GM04504 (cell line): ENCODE results near the gene TBC1D16.

Experiments used
- DNase-seq: peaks from one replicate; pipeline ENCODE4 v3.0.0-alpha.2; 2012; ENCODE audit warnings: low read depth

Gene TBC1D16

DNA sequence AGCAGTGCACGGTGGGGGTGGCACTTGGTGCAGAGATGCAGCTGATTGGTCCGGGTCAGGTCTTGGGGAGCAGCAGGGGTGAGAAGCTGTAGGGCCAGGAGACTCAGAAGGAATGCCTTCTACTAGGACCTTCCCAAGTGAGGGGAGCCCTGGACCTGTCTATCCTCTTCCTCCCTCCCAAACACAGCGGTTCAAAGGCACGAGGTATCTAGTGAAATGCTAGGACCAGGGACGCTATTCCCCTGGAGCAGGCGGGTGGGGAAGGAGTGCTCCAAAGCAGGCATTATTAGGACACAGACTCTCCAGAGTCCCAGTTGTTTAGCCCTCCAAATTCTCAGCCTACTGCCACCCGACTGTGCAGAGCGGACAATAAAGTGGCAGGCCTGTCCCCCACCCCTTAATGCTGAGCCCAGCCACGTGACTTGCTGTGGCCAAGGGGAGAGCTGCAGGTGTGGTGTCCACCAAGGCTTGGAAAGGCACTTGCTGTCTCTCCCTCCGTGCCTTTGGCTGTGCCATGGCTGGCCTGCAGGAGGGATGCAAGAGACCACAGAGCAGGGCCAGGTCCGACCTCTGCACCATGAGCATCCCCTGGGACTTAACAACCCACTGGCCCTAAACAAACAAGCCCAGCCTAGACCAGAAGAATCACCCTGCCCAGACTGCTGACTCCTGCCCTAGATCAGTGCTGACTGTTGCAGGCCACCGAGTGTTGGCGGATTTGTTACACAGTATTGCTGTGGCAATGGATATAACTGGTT is 97.2 kb downstream of the TBC1D16 start:
- DNase-seq, result no peak

- peak; percentile 28 for DNase-seq
These were observed 98.0 kb downstream of the TBC1D16 start for GRCh38 chr17:79937391-79938335.

DNA sequence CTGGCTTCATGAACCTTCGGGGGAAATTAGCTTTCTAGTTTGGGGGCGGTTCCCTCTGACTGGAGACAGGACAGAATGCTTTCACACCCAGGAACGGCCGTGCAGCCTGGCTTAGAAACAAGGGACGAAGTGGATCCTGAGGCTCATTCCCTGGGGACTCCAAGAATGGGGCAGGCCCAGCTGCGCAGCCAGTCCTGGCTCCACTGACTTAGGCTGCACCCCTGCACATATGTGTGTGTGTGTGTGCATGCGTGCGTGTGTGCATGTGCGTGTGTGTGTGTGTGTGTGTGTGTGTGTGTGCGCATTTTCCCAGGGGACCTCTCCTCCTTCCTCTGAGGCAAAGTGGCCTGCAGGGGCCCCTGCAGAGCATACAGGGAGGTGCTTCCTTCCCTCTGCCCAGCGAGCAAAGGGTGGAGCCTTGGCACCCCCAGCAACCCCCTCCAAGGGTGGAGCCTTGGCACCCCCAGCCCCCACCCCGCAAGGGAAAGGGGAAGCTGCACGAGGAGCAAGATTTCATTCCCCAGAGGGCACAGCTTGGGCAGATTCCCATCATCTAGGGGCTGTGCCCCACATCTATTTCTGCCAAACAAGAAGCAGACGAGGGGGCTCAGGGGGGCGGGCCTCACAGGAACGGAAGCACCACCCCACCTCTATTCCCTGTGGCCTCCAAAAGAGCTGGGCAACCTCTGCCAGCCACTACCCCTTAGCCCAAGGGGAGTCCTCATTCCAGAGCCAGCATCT is 98.9 kb downstream of the TBC1D16 start:
- DNase-seq, result no peak

GRCh38 chr17:79936050-79936449 is 99.6 kb downstream of the TBC1D16 start:
- DNase-seq, result no peak

- DNase-seq, result no peak
These were observed 100.3 kb downstream of the TBC1D16 start for GRCh38 chr17:79935197-79935885.

DNA sequence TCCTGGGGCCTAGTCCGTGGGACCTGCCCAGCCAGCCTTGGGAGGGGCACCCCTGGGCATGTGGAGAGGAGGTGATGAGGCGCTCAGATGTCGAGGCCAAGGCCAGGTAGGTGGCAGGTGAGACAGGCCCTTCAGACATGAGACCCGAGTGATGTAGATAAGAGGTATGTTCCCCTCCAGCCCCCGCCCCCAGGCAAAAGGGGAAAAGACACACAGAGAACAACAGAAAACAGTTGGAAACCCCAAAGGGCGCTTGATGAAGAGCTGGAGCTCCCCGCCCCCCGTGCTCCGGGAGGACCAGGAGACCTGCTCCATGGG is 101.1 kb downstream of the TBC1D16 start:
- DNase-seq, result no peak

- no peak for DNase-seq
These were observed 101.6 kb downstream of the TBC1D16 start for GRCh38 chr17:79933863-79934652.

DNA sequence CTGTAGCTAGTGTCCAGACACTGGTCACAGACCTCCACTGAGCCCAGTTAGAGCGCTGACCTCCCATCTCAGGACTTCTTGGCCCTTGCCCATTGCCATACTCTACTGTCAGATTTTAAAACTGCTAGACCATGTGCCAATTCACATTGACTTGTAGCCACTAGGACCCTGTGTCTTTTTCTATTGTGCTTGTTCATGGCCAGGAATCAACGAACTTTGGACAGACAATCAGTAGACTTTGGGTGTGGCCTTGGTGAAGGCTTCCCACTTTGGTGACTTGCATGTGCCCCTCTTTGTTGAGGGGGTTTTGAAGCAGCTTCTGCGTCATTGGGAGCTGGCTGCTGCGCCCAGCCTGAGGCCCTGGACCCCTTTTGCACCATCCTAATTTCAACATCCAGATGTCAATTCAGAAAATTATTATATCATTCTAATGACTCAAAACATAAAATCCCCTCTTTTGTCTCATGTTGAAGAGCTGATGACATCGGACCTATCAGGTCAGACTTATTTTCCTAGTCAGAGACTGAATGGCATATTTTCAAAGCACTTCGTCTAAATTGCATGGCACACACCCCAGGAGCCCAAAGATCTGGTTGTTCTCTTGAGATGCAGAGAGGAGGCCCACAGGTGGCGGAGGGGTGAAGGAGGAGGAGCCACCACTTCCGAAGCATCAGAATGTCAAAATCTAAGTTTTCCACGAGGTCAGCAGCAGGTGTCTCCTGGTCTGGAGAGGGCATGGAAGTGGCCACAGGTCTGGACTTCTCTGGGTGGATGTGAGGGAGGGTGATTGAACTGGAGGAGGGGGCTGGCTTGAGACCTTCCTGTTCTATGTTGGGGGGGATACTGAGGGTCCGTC is 103.0 kb downstream of the TBC1D16 start:
- no peak for DNase-seq

DNA sequence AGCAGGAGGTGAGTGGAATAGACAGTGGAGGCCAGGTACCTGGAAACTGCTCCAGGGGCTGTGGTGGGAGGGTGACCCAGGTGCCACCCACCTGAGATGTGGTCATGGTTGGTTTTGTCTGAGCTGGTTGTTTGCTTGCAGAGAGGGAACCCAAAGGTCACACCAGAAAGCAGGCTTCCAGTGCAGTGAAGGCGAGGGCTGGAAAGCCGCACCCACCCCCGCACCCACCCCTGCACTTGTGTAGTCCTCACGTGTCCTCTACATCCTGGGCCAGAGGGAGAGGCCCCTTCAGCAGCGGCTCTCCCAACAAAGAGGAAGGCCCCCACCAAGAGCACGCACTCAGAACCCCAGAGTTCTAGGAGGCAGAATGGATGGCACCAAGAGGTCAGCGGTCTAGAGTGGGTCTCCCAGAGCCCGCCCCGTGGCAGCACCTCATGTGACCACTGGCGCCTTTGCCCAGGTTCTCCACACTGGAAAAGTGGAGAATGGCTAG is 103.8 kb downstream of the TBC1D16 start:
- DNase-seq, result no peak

DNA sequence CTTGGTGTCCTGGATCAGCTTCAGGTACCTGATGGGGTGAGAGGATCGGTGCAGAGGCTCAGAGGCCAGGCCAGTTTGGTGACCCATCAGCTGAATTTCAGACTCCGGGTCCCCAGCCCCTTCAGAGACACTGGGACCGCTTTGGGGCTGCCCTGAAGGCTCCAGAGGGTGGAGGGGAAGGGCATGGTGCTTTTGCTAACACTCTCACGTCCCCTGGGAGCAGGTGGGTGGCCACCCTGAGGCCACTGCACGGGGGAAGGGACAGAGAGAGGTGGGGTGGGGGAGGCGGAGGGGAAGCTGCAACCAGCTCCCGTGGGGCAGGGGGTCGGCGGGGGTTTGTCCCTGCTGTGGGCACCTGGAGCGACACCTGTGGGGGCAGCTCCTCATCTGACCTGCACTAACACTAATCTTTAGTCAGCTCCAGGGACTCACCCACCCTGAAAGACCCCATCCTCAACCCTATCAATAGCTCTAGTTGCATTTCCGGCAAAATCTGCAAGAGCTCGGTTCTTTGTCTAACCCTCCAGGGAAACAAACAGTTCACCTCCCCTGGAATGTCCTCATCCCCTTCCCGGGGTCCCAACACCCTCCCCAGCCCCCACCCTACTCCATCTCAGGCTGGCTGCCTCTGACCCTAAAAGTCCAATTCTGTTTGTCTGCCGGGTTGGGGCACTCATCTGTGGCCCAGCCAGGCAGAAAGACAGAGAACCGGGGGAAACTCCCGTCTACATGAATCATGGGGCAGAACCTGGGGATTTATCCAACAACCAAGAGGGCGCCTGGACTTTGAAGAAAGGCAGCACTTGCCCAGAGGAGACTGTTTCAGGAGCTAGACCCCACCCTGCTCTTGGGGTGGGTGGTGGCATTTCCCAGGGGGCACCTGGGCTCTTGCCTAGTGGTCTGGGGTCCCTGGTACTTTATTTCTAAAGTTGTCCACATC is 104.5 kb downstream of the TBC1D16 start:
- no peak for DNase-seq

GRCh38 chr17:79930062-79930876 is 105.4 kb downstream of the TBC1D16 start:
- no peak for DNase-seq

- DNase-seq, result no peak
These were observed 106.2 kb downstream of the TBC1D16 start for GRCh38 chr17:79929257-79930061.

GRCh38 chr17:79928502-79929256 is 107.0 kb downstream of the TBC1D16 start:
- DNase-seq, result no peak

- DNase-seq, result no peak
These were observed 107.8 kb downstream of the TBC1D16 start for GRCh38 chr17:79927688-79928501.

DNA sequence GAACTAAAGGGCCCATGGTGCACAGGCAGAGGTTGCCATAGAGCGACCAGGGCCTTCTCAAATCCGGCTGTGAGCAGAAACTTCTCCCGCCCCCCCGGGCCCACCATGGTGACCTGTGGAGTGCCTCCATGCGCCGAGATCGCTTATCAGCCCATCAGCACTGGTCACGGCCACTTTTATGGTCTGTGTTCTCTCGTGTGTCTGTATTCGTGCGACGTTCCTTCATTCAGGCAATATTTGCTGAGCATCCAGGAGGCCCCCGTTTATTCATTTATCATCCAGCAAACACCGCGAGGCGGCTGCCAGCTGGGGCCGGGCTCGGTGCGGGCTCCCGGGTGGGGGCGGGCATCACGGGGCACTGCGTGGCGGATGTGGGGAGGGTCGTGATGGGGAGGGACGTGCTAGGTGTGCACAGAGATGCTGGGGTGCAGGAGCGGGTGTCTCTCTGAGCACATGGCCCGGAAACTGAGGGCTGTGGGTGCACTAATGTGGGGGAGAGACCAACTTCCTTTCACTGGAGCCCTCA is 108.5 kb downstream of the TBC1D16 start:
- no peak for DNase-seq
